GM12878 (cell line): Measurements from ENCODE around the gene FAAP100. TPM values are rescaled to one million over a fixed set of nuclear protein-coding genes. Genes with fewer than 3 reads are reported as not detected.

ENCODE experiments used
- ATAC-seq: fragments of 200-7000 bp; cut with Tn5 transposase; 3 replicates; pipeline ENCODE4 v1.9.1; 2020; ENCODE audit warnings: mild to moderate bottlenecking, moderate library complexity
- BruUV-seq: library from RNA; stranded (reverse); fragments of 400-500 nt; replicated peaks from 2 replicates; lab custom pipeline; 2021; lab: Mats Ljungman, UMichigan
- CTCF ChIA-PET: fragments of 300-600 bp; sonication (Branson Sonifier 250); formaldehyde crosslinking; extraction: SDS; loops from one replicate; lab custom pipeline; 2021; ENCODE audit warnings: inconsistent platforms; lab: Yijun Ruan, JAX
- POLR2A ChIA-PET: fragments of 350-600 bp; formaldehyde crosslinking; extraction: SDS; loops from one replicate; lab custom pipeline; 2021; ENCODE audit warnings: inconsistent platforms; lab: Charles Lee
- RAD21 ChIA-PET: fragments of 300-600 bp; sonication (Branson Sonifier 250); formaldehyde crosslinking; loops from one replicate; lab custom pipeline; 2023; ENCODE audit warnings: antibody characterized with exemption; ENCODE audit not compliant: unreplicated experiment; lab: Charles Lee
- SMC1A ChIA-PET: fragments of 300-600 bp; sonication (Branson Sonifier 250); formaldehyde crosslinking; loops from one replicate; lab custom pipeline; 2023; ENCODE audit not compliant: unreplicated experiment, uncharacterized antibody; lab: Charles Lee
- DNase-seq: peaks from one replicate; pipeline ENCODE4 v3.0.0-alpha.2; 2011; ENCODE audit warnings: low read depth, low spot score
- FAIRE-seq: peaks from 3 replicates; lab custom pipeline; 2011; peaks lifted over from hg19 to GRCh38; lab: Jason Lieb, UNC
- H2AFZ ChIP-seq: 2 replicates; pipeline ENCODE4 v1.6.0; 2011; ENCODE audit warnings: low read depth, low read length, control low read depth; ENCODE audit not compliant: control insufficient read depth
- H3K27ac ChIP-seq: 2 replicates; pipeline ENCODE4 v1.5.1; 2011; ENCODE audit warnings: control low read depth; ENCODE audit not compliant: control insufficient read depth, insufficient read depth
- H3K27me3 ChIP-seq, 2 experiments: replicated peaks in 1 of 2; 2 replicates each; pipeline versions ENCODE4 v1.6.0 to v1.6.1; 2011; ENCODE audit warnings: low read length in 1 of 2; ENCODE audit not compliant: control insufficient read depth in 2 of 2, insufficient read depth in 2 of 2
- H3K36me3 ChIP-seq, 2 experiments: 2 replicates each; pipeline ENCODE4 v1.5.1; 2011; ENCODE audit warnings: low read length in 1 of 2; ENCODE audit not compliant: control insufficient read depth in 2 of 2, insufficient read depth in 2 of 2
- H3K4me1 ChIP-seq: 2 replicates; pipeline ENCODE4 v1.6.1; 2011; ENCODE audit warnings: mild to moderate bottlenecking, low read length, moderate library complexity, mixed read lengths; ENCODE audit not compliant: control insufficient read depth, insufficient read depth
- H3K4me2 ChIP-seq: 2 replicates; pipeline ENCODE4 v1.6.0; 2011; ENCODE audit warnings: control low read depth; ENCODE audit not compliant: control insufficient read depth, insufficient read depth
- H3K4me3 ChIP-seq: fragments of 200-600 bp; sonication (generic); 2 replicates; pipeline ENCODE4 v1.5.1; 2016
- H3K79me2 ChIP-seq: 2 replicates; pipeline ENCODE4 v1.6.0; 2011; ENCODE audit warnings: low read length; ENCODE audit not compliant: control insufficient read depth, insufficient read depth
- H3K9ac ChIP-seq: 2 replicates; pipeline ENCODE4 v1.8.0; 2011; ENCODE audit warnings: low read length, control low read depth, mixed read lengths; ENCODE audit not compliant: control insufficient read depth, insufficient read depth
- H3K9me3 ChIP-seq: replicated peaks from 3 replicates; pipeline ENCODE4 v1.5.1; 2011; ENCODE audit warnings: mild to moderate bottlenecking, low read length; ENCODE audit not compliant: control insufficient read depth, insufficient read depth
- H4K20me1 ChIP-seq: 2 replicates; pipeline ENCODE4 v1.6.0; 2011; ENCODE audit not compliant: control insufficient read depth, insufficient read depth
- CEBPB ChIP-seq, 2 experiments: fragments of 150-350 bp in 1 of 2; IDR thresholded peaks; 2 replicates each; pipeline ENCODE4 v1.6.1; 2012 to 2014; ENCODE audit warnings: low read depth in 2 of 2, low read length in 2 of 2, borderline replicate concordance in 1 of 2, inconsistent platforms in 1 of 2
- CHD2 ChIP-seq: IDR thresholded peaks from 2 replicates; pipeline ENCODE4 v1.6.1; 2011; ENCODE audit warnings: low read depth, low read length, improper control_type of control experiment, borderline replicate concordance
- EED ChIP-seq: sonication (generic); IDR thresholded peaks from 2 replicates; pipeline ENCODE4 v1.6.1; 2016; ENCODE audit warnings: antibody characterized with exemption, low read depth
- MLLT1 ChIP-seq: fragments of 450-650 bp; IDR thresholded peaks from 2 replicates; pipeline ENCODE4 v1.6.1; 2016; ENCODE audit warnings: mild to moderate bottlenecking
- ZNF24 ChIP-seq: fragments of 450-650 bp; IDR thresholded peaks from 2 replicates; pipeline ENCODE4 v1.6.1; 2017; ENCODE audit warnings: antibody characterized with exemption, mild to moderate bottlenecking
- WGBS: methylation state at CpG from one replicate; pipeline ENCODE4 v1.1.6; 2016; ENCODE audit warnings: low lambda C conversion rate; ENCODE audit not compliant: insufficient replicate concordance, insufficient coverage; ENCODE audit errors: missing lambda C conversion rate; 5-methylcytosine and 5-hydroxymethylcytosine counted together
- in situ Hi-C: fragments of 300-500 bp; cut with MboI; formaldehyde crosslinking; loops from 9 replicates; pipeline ENCODE4 v1.14.3; 2018; ENCODE audit warnings: mixed read lengths
- intact Hi-C: fragments of 100-400 bp; cut with micrococcal nuclease; formaldehyde crosslinking; loops from one replicate; pipeline ENCODE4 v1.14.2; 2022; ENCODE audit not compliant: unreplicated experiment
- polyA plus RNA-seq, 11 experiments: library from polyadenylated mRNA; depleted of rRNA in 4 of 11; unstranded in 6 of 11; stranded (reverse) in 5 of 11; fragments of >200 nt; fragmentation: Nextera tagmentation in 4 of 11; fragmentation: Illumina TruSeq in 1 of 11; extraction: Ambion mirVana in 4 of 11; extraction: Trizol in 1 of 11; gene quantifications; 1 replicate in 1 of 11; 2 replicates in 10 of 11; pipeline versions ENCODE4 v1.2.1 to v1.2.3, GENCODE V29; 2011 to 2016; ENCODE audit warnings: inconsistent platforms in 2 of 11, missing spikeins in 2 of 11, low read depth in 1 of 11
- total RNA-seq, 4 experiments: library from RNA; depleted of rRNA in 3 of 4; stranded (reverse); fragments of >200 nt in 3 of 4; fragmentation: Illumina TruSeq in 1 of 4; extraction: Trizol in 1 of 4; gene quantifications; 2 replicates each; pipeline versions ENCODE4 v1.2.1 to v1.2.3, GENCODE V29; 2013 to 2021
- TF ChIP-seq, protein P1 (sequence below): fragments of 150-350 bp; IDR thresholded peaks from 2 replicates; pipeline ENCODE4 v1.6.1; 2016; ENCODE audit warnings: low read depth, low read length
- TF ChIP-seq, protein P2 (sequence below): fragments of 450-650 bp; conservative IDR thresholded peaks from 2 replicates; pipeline ENCODE4 v1.6.1; 2017; ENCODE audit warnings: mild to moderate bottlenecking, moderate library complexity

FAAP100 gene
- total and polyA plus RNA-seq, 10 of the 15 experiments (the other 5 are each of a cell fraction or from before 2014, with no cell fraction given), result 0.11 to 46.2 (median 17.1) TPM

DNA sequence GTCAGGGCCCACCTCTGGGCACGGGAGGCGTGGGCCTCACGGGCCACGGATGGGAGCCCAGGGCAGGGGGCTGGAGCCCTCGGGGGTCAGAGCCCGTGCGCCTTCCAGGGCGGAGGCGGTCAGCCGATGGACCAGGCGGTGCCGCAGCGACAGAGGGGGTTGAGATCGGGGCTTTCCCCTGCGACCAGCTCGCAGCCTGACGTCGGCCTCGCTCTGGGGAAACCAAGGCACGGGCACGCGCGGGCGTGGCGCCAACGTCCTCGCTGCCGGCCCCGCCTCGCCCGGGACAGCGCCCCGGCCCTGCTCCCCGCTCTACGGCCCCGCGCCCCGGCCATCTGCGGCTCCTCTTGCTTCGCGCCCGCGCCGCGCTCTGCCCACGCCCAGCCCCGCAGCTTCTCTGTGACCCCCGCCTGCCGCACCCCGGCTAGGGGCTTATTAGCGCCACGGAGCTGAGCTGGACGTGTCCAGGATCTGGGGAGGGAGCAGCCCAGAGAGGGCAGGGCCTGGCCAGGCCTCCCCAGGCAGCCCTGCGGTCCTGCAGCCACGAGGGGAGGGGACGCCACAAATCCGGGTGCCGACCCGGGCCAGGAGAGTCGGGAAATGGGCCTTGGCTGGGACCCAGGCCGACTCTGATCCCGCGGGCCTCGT, 53.1 kb downstream of the FAAP100 start:
- no peak for DNase-seq
- Histone ChIP-seq H3K27me3 (no peaks in the 10 kb centered on the region), H3K27ac (no peak overlapping the region), H3K4me2 (no peak overlapping the region), H3K4me3 (no peak overlapping the region), H3K79me2 (no peaks in the 10 kb centered on the region), H3K4me1 (no peaks in the 10 kb centered on the region), H4K20me1 (no peaks in the 10 kb centered on the region), H3K9ac (no peak overlapping the region), H3K9me3 (no peaks in the 10 kb centered on the region; the same call in 2 of the 3 replicates), H3K36me3 (no peaks in the 10 kb centered on the region), H2AFZ (no peak overlapping the region)
- POLR2A ChIA-PET, result interaction anchor here (0.6 kb wide), 1 partner anchor 254 kb away, joined by 4 read pairs; no protein-coding TSS in a partner anchor
- RAD21 ChIA-PET, result interaction anchor here (1.1 to 1.5 kb wide), 2 partner anchors 12 to 207 kb away, joined by 3 to 4 read pairs; no protein-coding TSS in a partner anchor
- FAIRE-seq, result no peak
- no TSS peak for BruUV-seq
- intact Hi-C loops, result no loop called here
- CTCF ChIA-PET, result no interaction called here
- in situ Hi-C loops, result loop anchor here (25.0 kb wide), 1 partner anchor 362 kb away; no protein-coding TSS in a partner anchor
- TF ChIP-seq EED (no peak), CHD2 (no peak), MLLT1 (no peak), CEBPB (IDR thresholded peaks at IDR 0.05; ENCODE audit: borderline replicate concordance in 1 of 2, low read depth in 2 of 2, low read length in 2 of 2) (no peak), ZNF24 (no peak)
- TF ChIP-seq, protein P1, sequence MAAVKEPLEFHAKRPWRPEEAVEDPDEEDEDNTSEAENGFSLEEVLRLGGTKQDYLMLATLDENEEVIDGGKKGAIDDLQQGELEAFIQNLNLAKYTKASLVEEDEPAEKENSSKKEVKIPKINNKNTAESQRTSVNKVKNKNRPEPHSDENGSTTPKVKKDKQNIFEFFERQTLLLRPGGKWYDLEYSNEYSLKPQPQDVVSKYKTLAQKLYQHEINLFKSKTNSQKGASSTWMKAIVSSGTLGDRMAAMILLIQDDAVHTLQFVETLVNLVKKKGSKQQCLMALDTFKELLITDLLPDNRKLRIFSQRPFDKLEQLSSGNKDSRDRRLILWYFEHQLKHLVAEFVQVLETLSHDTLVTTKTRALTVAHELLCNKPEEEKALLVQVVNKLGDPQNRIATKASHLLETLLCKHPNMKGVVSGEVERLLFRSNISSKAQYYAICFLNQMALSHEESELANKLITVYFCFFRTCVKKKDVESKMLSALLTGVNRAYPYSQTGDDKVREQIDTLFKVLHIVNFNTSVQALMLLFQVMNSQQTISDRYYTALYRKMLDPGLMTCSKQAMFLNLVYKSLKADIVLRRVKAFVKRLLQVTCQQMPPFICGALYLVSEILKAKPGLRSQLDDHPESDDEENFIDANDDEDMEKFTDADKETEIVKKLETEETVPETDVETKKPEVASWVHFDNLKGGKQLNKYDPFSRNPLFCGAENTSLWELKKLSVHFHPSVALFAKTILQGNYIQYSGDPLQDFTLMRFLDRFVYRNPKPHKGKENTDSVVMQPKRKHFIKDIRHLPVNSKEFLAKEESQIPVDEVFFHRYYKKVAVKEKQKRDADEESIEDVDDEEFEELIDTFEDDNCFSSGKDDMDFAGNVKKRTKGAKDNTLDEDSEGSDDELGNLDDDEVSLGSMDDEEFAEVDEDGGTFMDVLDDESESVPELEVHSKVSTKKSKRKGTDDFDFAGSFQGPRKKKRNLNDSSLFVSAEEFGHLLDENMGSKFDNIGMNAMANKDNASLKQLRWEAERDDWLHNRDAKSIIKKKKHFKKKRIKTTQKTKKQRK, result no peak
- TF ChIP-seq, protein P2, sequence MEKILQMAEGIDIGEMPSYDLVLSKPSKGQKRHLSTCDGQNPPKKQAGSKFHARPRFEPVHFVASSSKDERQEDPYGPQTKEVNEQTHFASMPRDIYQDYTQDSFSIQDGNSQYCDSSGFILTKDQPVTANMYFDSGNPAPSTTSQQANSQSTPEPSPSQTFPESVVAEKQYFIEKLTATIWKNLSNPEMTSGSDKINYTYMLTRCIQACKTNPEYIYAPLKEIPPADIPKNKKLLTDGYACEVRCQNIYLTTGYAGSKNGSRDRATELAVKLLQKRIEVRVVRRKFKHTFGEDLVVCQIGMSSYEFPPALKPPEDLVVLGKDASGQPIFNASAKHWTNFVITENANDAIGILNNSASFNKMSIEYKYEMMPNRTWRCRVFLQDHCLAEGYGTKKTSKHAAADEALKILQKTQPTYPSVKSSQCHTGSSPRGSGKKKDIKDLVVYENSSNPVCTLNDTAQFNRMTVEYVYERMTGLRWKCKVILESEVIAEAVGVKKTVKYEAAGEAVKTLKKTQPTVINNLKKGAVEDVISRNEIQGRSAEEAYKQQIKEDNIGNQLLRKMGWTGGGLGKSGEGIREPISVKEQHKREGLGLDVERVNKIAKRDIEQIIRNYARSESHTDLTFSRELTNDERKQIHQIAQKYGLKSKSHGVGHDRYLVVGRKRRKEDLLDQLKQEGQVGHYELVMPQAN, result no peak
- ATAC-seq, result no peak
- SMC1A ChIA-PET, result no interaction called here
- 60% methylated on average over 23 of the region's 64 CpGs for WGBS
